PC-3 (cell line): ENCODE measurements around the gene IRAK3. TPM values are rescaled to one million over a fixed set of nuclear protein-coding genes. Genes with fewer than 3 reads are reported as not detected.
A peak's percentile ranks its signal among the peaks of the same experiment; 100 is the strongest.

Source experiments
- ATAC-seq: fragments of 200-7000 bp; cut with Tn5 transposase; 2 replicates; pipeline ENCODE4 v1.9.1; 2020; ENCODE audit warnings: mild to moderate bottlenecking, moderate library complexity
- BruUV-seq: library from RNA; stranded (reverse); fragments of 400-500 nt; replicated peaks from 2 replicates; lab custom pipeline; 2021; lab: Mats Ljungman, UMichigan
- CTCF ChIA-PET: fragments of 300-600 bp; sonication (Branson Sonifier 250); formaldehyde crosslinking; loops from one replicate; lab custom pipeline; 2022; ENCODE audit warnings: antibody characterized with exemption; lab: Charles Lee
- POLR2A ChIA-PET: fragments of 300-600 bp; sonication (Branson Sonifier 250); formaldehyde crosslinking; loops from one replicate; lab custom pipeline; 2022; ENCODE audit warnings: antibody characterized with exemption; ENCODE audit not compliant: unreplicated experiment; lab: Charles Lee
- DNase-seq: peaks from one replicate; pipeline ENCODE4 v3.0.0-alpha.2; 2015
- H2AFZ ChIP-seq: fragments of 300-600 bp; sonication (generic); 2 replicates; pipeline ENCODE4 v1.6.0; 2016; ENCODE audit warnings: antibody characterized with exemption, low read length
- H3F3A ChIP-seq: fragments of 300-600 bp; sonication (generic); one replicate; pipeline ENCODE4 v1.6.0; 2017; ENCODE audit warnings: antibody characterized with exemption, low read length, control low read depth, mild to moderate bottlenecking; ENCODE audit not compliant: unreplicated experiment
- H3K27ac ChIP-seq: fragments of 300-600 bp; sonication (generic); 2 replicates; pipeline ENCODE4 v1.5.1; 2016; ENCODE audit warnings: mild to moderate bottlenecking, low read length
- H3K27me3 ChIP-seq: fragments of 300-600 bp; sonication (generic); 2 replicates; pipeline ENCODE4 v1.6.1; 2016; ENCODE audit warnings: low read length, mixed read lengths
- H3K36me3 ChIP-seq: fragments of 300-600 bp; sonication (generic); 2 replicates; pipeline ENCODE4 v1.6.1; 2016; ENCODE audit warnings: low read depth, mixed run types, low read length, mixed read lengths
- H3K4me1 ChIP-seq: fragments of 300-600 bp; sonication (generic); 2 replicates; pipeline ENCODE4 v1.5.1; 2016; ENCODE audit warnings: low read length; ENCODE audit not compliant: insufficient read depth
- H3K4me2 ChIP-seq: fragments of 300-600 bp; sonication (generic); 2 replicates; pipeline ENCODE4 v1.6.0; 2016; ENCODE audit warnings: low read length
- H3K4me3 ChIP-seq: fragments of 300-600 bp; sonication (generic); 2 replicates; pipeline ENCODE4 v1.5.1; 2016; ENCODE audit warnings: mild to moderate bottlenecking, low read length, mixed read lengths
- H3K79me2 ChIP-seq: fragments of 300-600 bp; sonication (generic); 2 replicates; pipeline ENCODE4 v1.6.1; 2017; ENCODE audit warnings: low read length, mixed read lengths
- H3K9ac ChIP-seq: fragments of 300-600 bp; sonication (generic); 2 replicates; pipeline ENCODE4 v1.6.0; 2016; ENCODE audit warnings: mild to moderate bottlenecking, low read length
- H3K9me2 ChIP-seq: fragments of 300-600 bp; sonication (generic); replicated peaks from 2 replicates; pipeline ENCODE4 v1.6.1; 2016; ENCODE audit warnings: mixed run types, low read length, mixed read lengths
- H3K9me3 ChIP-seq: fragments of 300-600 bp; sonication (generic); 2 replicates; pipeline ENCODE4 v1.6.1; 2016; ENCODE audit warnings: low read length, mixed read lengths
- H4K20me1 ChIP-seq: fragments of 300-600 bp; sonication (generic); 2 replicates; pipeline ENCODE4 v1.6.1; 2016; ENCODE audit warnings: low read length, mixed read lengths
- CTCF ChIP-seq: fragments of 300-600 bp; sonication (generic); conservative IDR thresholded peaks from 2 replicates; pipeline ENCODE4 v1.5.1; 2017; ENCODE audit warnings: antibody characterized with exemption, low read depth, mild to moderate bottlenecking, low read length
- EZH2 ChIP-seq: fragments of 300-600 bp; sonication (generic); IDR thresholded peaks from one replicate; pipeline ENCODE4 v1.6.1; 2017; ENCODE audit warnings: antibody characterized with exemption, mild to moderate bottlenecking, low read length; ENCODE audit not compliant: unreplicated experiment
- EZH2phosphoT487 ChIP-seq: fragments of 300-600 bp; sonication (generic); IDR thresholded peaks from 2 replicates; pipeline ENCODE4 v1.6.1; 2018; ENCODE audit warnings: mild to moderate bottlenecking, antibody characterized with exemption, low read length, borderline replicate concordance
- intact Hi-C: fragments of 100-400 bp; cut with micrococcal nuclease; formaldehyde crosslinking; loops from 2 replicates; pipeline ENCODE4 v1.9.0; 2023
- total RNA-seq: library from RNA; depleted of rRNA; stranded (reverse); fragments of >200 nt; gene quantifications from 2 replicates; pipeline ENCODE4 v1.2.3, GENCODE V29; 2014

The IRAK3 gene
- total RNA-seq, 1 experiment from 2014 or later: not detected

DNA sequence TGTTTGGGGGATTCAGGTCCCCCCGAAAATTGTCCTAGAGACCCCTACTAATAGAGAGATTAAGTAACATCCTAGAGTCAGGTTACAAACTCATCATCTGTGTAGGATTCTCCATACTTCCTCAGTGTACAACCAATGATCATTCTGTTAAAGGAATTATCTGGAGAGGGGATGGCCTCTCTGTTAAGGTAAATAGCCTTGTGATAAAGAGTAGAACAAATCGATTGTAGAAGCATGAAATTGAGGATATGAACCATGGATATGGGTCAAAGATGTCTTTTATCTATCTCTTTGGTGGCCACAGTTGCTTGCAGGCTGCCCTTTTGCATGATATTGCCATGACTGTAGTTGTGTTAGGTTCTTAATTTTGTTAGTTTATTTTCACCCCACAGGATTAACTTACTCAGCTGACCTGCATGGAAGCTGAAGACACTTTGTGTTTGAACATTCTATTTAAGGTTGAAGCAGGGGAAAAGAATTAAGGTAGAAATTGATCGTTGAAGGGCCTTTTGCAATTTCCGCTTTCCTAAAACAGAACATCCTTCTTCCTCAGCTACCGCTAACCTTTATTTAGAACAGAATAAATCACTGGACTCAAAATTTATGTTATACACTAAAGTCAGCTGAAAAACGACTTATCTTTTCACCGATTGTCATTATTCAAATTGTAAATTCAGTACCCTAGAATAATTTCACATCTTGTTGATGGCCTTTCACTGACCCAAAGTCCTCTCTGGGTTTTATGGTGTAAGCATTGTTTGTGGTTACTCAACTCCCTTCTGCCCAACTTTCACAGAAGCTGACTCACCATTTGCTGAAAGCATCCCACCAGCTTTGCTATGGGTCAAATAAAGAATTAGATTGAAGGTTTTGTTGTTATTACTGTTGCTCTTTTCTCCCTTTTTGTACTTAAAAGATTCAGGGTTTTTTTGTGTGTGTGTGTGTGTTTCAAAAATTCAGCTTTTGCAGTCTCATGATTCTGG lies 52.3 kb downstream of the IRAK3 start:
- H3K36me3 ChIP-seq: no peaks in the 10 kb centered on the region
- intact Hi-C loops: no loop called here

GRCh38 chr12:66242311-66242710 lies 53.3 kb downstream of the IRAK3 start:
- Histone ChIP-seq H3F3A (no peaks in the 10 kb centered on the region), H3K9me3 (no peaks in the 10 kb centered on the region), H3K9ac (no peak overlapping the region), H2AFZ (no peak overlapping the region), H4K20me1 (no peaks in the 10 kb centered on the region), H3K4me3 (no peak overlapping the region), H3K36me3 (no peaks in the 10 kb centered on the region), H3K9me2 (no peaks in the 10 kb centered on the region), H3K4me1 (no peaks in the 10 kb centered on the region), H3K27ac (no peak overlapping the region), H3K79me2 (no peaks in the 10 kb centered on the region), H3K4me2 (no peak overlapping the region), H3K27me3 (no peaks in the 10 kb centered on the region; the same call in 1 of the 2 replicates)
- no TSS peak for BruUV-seq
- POLR2A ChIA-PET: no interaction called here
- DNase-seq: no peak
- intact Hi-C loops: no loop called here
- no peak for ATAC-seq
- CTCF ChIA-PET: no interaction called here
- TF ChIP-seq EZH2 (no peak), EZH2phosphoT487 (no peak), CTCF (no peak)

More for the DNA sequence above, 52.3 kb downstream of the IRAK3 start:
- CTCF ChIA-PET: no interaction called here
- no peak overlapping the region for H3K4me3 ChIP-seq
- no peaks in the 10 kb centered on the region for H3K9me2 ChIP-seq
- H3K27ac ChIP-seq: no peak overlapping the region
- POLR2A ChIA-PET: no interaction called here
- no peak overlapping the region for H3K4me2 ChIP-seq
- H2AFZ ChIP-seq: no peak overlapping the region
- TF ChIP-seq EZH2phosphoT487: no peak
- no peak for TF ChIP-seq EZH2
- TF ChIP-seq CTCF: no peak
- DNase-seq: peak; percentile 40
- no peaks in the 10 kb centered on the region for H3K9me3 ChIP-seq
- no peaks in the 10 kb centered on the region for H3K79me2 ChIP-seq
- ATAC-seq: peak; percentile 35; the same call in 1 of the 2 replicates
- H3K9ac ChIP-seq: no peak overlapping the region
- H4K20me1 ChIP-seq: no peaks in the 10 kb centered on the region
- H3K27me3 ChIP-seq: peaks cover 4% of the 10 kb centered on the region; the same call in 1 of the 2 replicates
- no peaks in the 10 kb centered on the region for H3K4me1 ChIP-seq
- H3F3A ChIP-seq: no peaks in the 10 kb centered on the region
- no TSS peak for BruUV-seq

GRCh38 chr12:66243911-66244310 lies 54.9 kb downstream of the IRAK3 start:
- H3K9me2 ChIP-seq: no peaks in the 10 kb centered on the region
- no peaks in the 10 kb centered on the region for H3F3A ChIP-seq
- no peaks in the 10 kb centered on the region for H3K36me3 ChIP-seq
- no peak overlapping the region for H3K27ac ChIP-seq
- no peak for TF ChIP-seq CTCF
- no peak overlapping the region for H3K4me3 ChIP-seq
- H3K79me2 ChIP-seq: no peaks in the 10 kb centered on the region
- no peak for DNase-seq
- no peak overlapping the region for H2AFZ ChIP-seq
- intact Hi-C loops: no loop called here
- no peak overlapping the region for H3K4me2 ChIP-seq
- H3K27me3 ChIP-seq: no peaks in the 10 kb centered on the region; the same call in 1 of the 2 replicates
- ATAC-seq: no peak
- no peak overlapping the region for H3K9ac ChIP-seq
- BruUV-seq: no TSS peak
- ChIA-PET POLR2A (interaction anchor here (0.6 kb wide), 1 partner anchor 67 kb away, joined by 4 read pairs; no protein-coding TSS in a partner anchor), CTCF (no interaction called here)
- no peaks in the 10 kb centered on the region for H3K4me1 ChIP-seq
- no peaks in the 10 kb centered on the region for H4K20me1 ChIP-seq
- no peaks in the 10 kb centered on the region for H3K9me3 ChIP-seq
